Neural cell (in vitro differentiated cells): Measurements from ENCODE around the gene LRP1-AS. TPM values are rescaled to one million over a fixed set of nuclear protein-coding genes. Genes with fewer than 3 reads are reported as not detected.

Experiments used
- H2AFZ ChIP-seq: fragments of 200-600, 300-800 bp; sonication (generic), shearing (Covaris generic); 2 replicates; pipeline ENCODE4 v1.6.0; 2014; ENCODE audit warnings: low read depth, mild to moderate bottlenecking, antibody characterized with exemption, low read length, moderate library complexity
- H3F3A ChIP-seq: fragments of 200-600 bp; shearing (Covaris generic); 2 replicates; pipeline ENCODE4 v1.6.1; 2016; ENCODE audit warnings: mild to moderate bottlenecking, moderate library complexity, mixed read lengths, antibody characterized with exemption, low read length; ENCODE audit not compliant: insufficient read depth, poor library complexity, severe bottlenecking
- H3K27ac ChIP-seq: fragments of 200-600, 300-800 bp; sonication (generic), shearing (Covaris generic); 2 replicates; pipeline ENCODE4 v1.5.1; 2014; ENCODE audit warnings: mild to moderate bottlenecking, low read length, moderate library complexity
- H3K27me3 ChIP-seq: fragments of 300-800, 200-600 bp; sonication (generic), shearing (Covaris generic); 2 replicates; pipeline ENCODE4 v1.6.0; 2014; ENCODE audit warnings: mild to moderate bottlenecking, low read depth, low read length, moderate library complexity; ENCODE audit not compliant: insufficient read depth
- H3K36me3 ChIP-seq: fragments of 300-800, 200-600 bp; sonication (generic), shearing (Covaris generic); 2 replicates; pipeline ENCODE4 v1.5.1; 2014; ENCODE audit warnings: mild to moderate bottlenecking, antibody characterized with exemption, low read length, moderate library complexity; ENCODE audit not compliant: insufficient read depth
- H3K4me2 ChIP-seq: fragments of 300-800, 200-600 bp; sonication (generic), shearing (Covaris generic); 2 replicates; pipeline ENCODE4 v1.6.0; 2014; ENCODE audit warnings: mild to moderate bottlenecking, low read length
- H3K4me3 ChIP-seq: fragments of 300-800, 200-600 bp; sonication (generic), shearing (Covaris generic); 2 replicates; pipeline ENCODE4 v1.5.1; 2014; ENCODE audit warnings: mild to moderate bottlenecking, low read length, moderate library complexity
- H3K79me2 ChIP-seq: fragments of 200-600 bp; shearing (Covaris generic); replicated peaks from 2 replicates; pipeline ENCODE4 v1.6.0; 2014; ENCODE audit warnings: mild to moderate bottlenecking, low read length, moderate library complexity; ENCODE audit not compliant: insufficient read depth
- H3K9ac ChIP-seq: fragments of 300-800, 200-600 bp; sonication (generic), shearing (Covaris generic); 2 replicates; pipeline ENCODE4 v1.6.1; 2016; ENCODE audit warnings: mild to moderate bottlenecking, low read length, mixed read lengths
- H3K9me2 ChIP-seq: fragments of 200-600 bp; shearing (Covaris generic); 2 replicates; pipeline ENCODE4 v1.6.1; 2016; ENCODE audit warnings: mild to moderate bottlenecking, low read length, mixed read lengths; ENCODE audit not compliant: insufficient read depth
- H3K9me3 ChIP-seq: fragments of 200-600, 300-800 bp; sonication (generic), shearing (Covaris generic); 2 replicates; pipeline ENCODE4 v1.6.1; 2016; ENCODE audit warnings: mild to moderate bottlenecking, mixed run types, low read length, moderate library complexity, mixed read lengths
- H4K20me1 ChIP-seq: fragments of 200-600 bp; shearing (Covaris generic); 2 replicates; pipeline ENCODE4 v1.6.1; 2016; ENCODE audit warnings: mild to moderate bottlenecking, mixed run types; ENCODE audit not compliant: insufficient read depth
- EP300 ChIP-seq: fragments of 450-650 bp; conservative IDR thresholded peaks from 2 replicates; pipeline ENCODE4 v1.6.1; 2014; ENCODE audit warnings: antibody characterized with exemption, mild to moderate bottlenecking, moderate library complexity; ENCODE audit not compliant: poor library complexity, severe bottlenecking
- EZH2 ChIP-seq: fragments of 200-600, 300-800 bp; shearing (Covaris generic), sonication (generic); IDR thresholded peaks from 2 replicates; pipeline ENCODE4 v1.6.1; 2014; ENCODE audit warnings: antibody characterized with exemption, low read length, borderline replicate concordance, mild to moderate bottlenecking; ENCODE audit not compliant: insufficient read depth, poor library complexity, severe bottlenecking
- MXI1 ChIP-seq: fragments of 450-650 bp; conservative IDR thresholded peaks from 2 replicates; pipeline ENCODE4 v1.6.1; 2014; ENCODE audit warnings: antibody characterized with exemption, mild to moderate bottlenecking; ENCODE audit not compliant: poor library complexity, severe bottlenecking
- POLR2AphosphoS5 ChIP-seq: IDR thresholded peaks from 2 replicates; pipeline ENCODE4 v1.6.1; 2012
- RAD21 ChIP-seq: fragments of 450-650 bp; conservative IDR thresholded peaks from 2 replicates; pipeline ENCODE4 v1.6.1; 2014; ENCODE audit warnings: antibody characterized with exemption, mild to moderate bottlenecking, moderate library complexity
- SMC3 ChIP-seq: fragments of 450-650 bp; conservative IDR thresholded peaks from 2 replicates; pipeline ENCODE4 v1.6.1; 2014; ENCODE audit warnings: antibody characterized with exemption, mild to moderate bottlenecking, moderate library complexity; ENCODE audit not compliant: poor library complexity
- TAF1 ChIP-seq: IDR thresholded peaks from 2 replicates; pipeline ENCODE4 v1.6.1; 2012; ENCODE audit warnings: low read depth
- polyA plus RNA-seq: library from polyadenylated mRNA; depleted of rRNA; stranded (reverse); fragments of >200 nt; gene quantifications from 2 replicates; pipeline ENCODE4 v1.2.3, GENCODE V29; 2014
- TF ChIP-seq, protein P1 (sequence below): fragments of 450-650 bp; IDR thresholded peaks from 2 replicates; pipeline ENCODE4 v1.5.1; 2014; ENCODE audit warnings: antibody characterized with exemption, mild to moderate bottlenecking, moderate library complexity; ENCODE audit not compliant: poor library complexity, severe bottlenecking
- TF ChIP-seq, protein P2 (sequence below): IDR thresholded peaks from 2 replicates; pipeline ENCODE4 v1.6.1; 2012; ENCODE audit warnings: borderline replicate concordance

The LRP1-AS gene
- polyA plus RNA-seq, 1 donor from 2014 or later, result not detected

DNA sequence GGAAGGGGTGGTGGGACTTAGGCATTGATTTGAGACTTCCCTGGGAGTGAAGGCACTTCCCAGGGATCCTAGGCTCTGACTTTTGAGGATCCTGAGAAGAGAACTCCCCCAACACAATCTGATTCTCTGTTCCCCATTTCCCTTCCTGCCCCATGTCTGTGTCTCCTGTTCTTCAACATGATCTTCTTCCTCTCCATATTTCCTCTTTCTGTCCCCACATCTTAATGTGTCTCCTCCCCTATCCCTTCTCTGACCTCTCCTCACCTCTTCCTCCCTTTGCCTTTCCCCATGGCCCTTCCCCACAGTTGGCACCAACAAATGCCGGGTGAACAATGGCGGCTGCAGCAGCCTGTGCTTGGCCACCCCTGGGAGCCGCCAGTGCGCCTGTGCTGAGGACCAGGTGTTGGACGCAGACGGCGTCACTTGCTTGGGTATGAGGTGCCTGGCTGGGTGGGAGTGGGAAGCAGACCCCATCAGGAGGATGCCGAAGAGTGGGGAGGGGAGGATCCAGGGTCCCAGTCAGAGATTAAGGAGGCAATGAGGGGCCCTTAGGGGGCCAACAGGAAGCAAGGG lies 15.2 kb upstream of the LRP1-AS start:
- Histone ChIP-seq H4K20me1 (no peaks in the 10 kb centered on the region), H3K27me3 (no peaks in the 10 kb centered on the region), H3K36me3 (peaks cover 7% of the 10 kb centered on the region), H3K9me2 (no peaks in the 10 kb centered on the region), H3K9me3 (no peaks in the 10 kb centered on the region), H3K4me3 (no peak overlapping the region), H3F3A (no peaks in the 10 kb centered on the region), H3K79me2 (no peaks in the 10 kb centered on the region), H3K27ac (no peak overlapping the region), H3K9ac (no peak overlapping the region), H3K4me2 (no peak overlapping the region), H2AFZ (no peak overlapping the region)
- no peak for TF ChIP-seq SMC3
- TF ChIP-seq, protein P1, sequence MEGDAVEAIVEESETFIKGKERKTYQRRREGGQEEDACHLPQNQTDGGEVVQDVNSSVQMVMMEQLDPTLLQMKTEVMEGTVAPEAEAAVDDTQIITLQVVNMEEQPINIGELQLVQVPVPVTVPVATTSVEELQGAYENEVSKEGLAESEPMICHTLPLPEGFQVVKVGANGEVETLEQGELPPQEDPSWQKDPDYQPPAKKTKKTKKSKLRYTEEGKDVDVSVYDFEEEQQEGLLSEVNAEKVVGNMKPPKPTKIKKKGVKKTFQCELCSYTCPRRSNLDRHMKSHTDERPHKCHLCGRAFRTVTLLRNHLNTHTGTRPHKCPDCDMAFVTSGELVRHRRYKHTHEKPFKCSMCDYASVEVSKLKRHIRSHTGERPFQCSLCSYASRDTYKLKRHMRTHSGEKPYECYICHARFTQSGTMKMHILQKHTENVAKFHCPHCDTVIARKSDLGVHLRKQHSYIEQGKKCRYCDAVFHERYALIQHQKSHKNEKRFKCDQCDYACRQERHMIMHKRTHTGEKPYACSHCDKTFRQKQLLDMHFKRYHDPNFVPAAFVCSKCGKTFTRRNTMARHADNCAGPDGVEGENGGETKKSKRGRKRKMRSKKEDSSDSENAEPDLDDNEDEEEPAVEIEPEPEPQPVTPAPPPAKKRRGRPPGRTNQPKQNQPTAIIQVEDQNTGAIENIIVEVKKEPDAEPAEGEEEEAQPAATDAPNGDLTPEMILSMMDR, result no peak
- TF ChIP-seq, protein P2, sequence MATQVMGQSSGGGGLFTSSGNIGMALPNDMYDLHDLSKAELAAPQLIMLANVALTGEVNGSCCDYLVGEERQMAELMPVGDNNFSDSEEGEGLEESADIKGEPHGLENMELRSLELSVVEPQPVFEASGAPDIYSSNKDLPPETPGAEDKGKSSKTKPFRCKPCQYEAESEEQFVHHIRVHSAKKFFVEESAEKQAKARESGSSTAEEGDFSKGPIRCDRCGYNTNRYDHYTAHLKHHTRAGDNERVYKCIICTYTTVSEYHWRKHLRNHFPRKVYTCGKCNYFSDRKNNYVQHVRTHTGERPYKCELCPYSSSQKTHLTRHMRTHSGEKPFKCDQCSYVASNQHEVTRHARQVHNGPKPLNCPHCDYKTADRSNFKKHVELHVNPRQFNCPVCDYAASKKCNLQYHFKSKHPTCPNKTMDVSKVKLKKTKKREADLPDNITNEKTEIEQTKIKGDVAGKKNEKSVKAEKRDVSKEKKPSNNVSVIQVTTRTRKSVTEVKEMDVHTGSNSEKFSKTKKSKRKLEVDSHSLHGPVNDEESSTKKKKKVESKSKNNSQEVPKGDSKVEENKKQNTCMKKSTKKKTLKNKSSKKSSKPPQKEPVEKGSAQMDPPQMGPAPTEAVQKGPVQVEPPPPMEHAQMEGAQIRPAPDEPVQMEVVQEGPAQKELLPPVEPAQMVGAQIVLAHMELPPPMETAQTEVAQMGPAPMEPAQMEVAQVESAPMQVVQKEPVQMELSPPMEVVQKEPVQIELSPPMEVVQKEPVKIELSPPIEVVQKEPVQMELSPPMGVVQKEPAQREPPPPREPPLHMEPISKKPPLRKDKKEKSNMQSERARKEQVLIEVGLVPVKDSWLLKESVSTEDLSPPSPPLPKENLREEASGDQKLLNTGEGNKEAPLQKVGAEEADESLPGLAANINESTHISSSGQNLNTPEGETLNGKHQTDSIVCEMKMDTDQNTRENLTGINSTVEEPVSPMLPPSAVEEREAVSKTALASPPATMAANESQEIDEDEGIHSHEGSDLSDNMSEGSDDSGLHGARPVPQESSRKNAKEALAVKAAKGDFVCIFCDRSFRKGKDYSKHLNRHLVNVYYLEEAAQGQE, result no peak
- TF ChIP-seq TAF1, result no peak
- TF ChIP-seq RAD21, result no peak
- TF ChIP-seq MXI1, result no peak
- no peak for TF ChIP-seq EP300
- TF ChIP-seq POLR2AphosphoS5, result no peak
- TF ChIP-seq EZH2, result no peak

GRCh38 chr12:57161491-57161890 lies 14.1 kb upstream of the LRP1-AS start:
- no peak overlapping the region for H3K27ac ChIP-seq
- H3K36me3 ChIP-seq, result peaks cover 7% of the 10 kb centered on the region

More at GRCh38 chr12:57161491-57161890, 14.1 kb upstream of the LRP1-AS start:
- H3F3A ChIP-seq, result no peaks in the 10 kb centered on the region
- H3K27me3 ChIP-seq, result no peaks in the 10 kb centered on the region
- H3K9ac ChIP-seq, result no peak overlapping the region
- no peak overlapping the region for H3K4me3 ChIP-seq
- no peaks in the 10 kb centered on the region for H3K9me2 ChIP-seq
- H3K4me2 ChIP-seq, result no peak overlapping the region
- H3K79me2 ChIP-seq, result no peaks in the 10 kb centered on the region
- H3K9me3 ChIP-seq, result no peaks in the 10 kb centered on the region
- H4K20me1 ChIP-seq, result no peaks in the 10 kb centered on the region
- H2AFZ ChIP-seq, result no peak overlapping the region
- TF ChIP-seq EZH2, result no peak
